B cell (primary cell): ENCODE data around the gene SLF2. TPM values are rescaled to one million over a fixed set of nuclear protein-coding genes. Genes with fewer than 3 reads are reported as not detected.

Experiments
- ATAC-seq: fragments of 200-7000 bp; cut with Tn5 transposase; one replicate; pipeline ENCODE4 v1.10.0; 2021; ENCODE audit warnings: low read depth, mild to moderate bottlenecking, moderate number of reproducible peaks, moderate library complexity
- CTCF ChIA-PET: fragments of 350-600 bp; sonication (Branson Sonifier 250); formaldehyde crosslinking; loops from one replicate; lab custom pipeline; 2021; ENCODE audit warnings: antibody characterized with exemption, inconsistent platforms; lab: Charles Lee
- POLR2A ChIA-PET: fragments of 350-600 bp; sonication (Branson Sonifier 250); formaldehyde crosslinking; loops from one replicate; lab custom pipeline; 2021; ENCODE audit warnings: antibody characterized with exemption; lab: Charles Lee
- DNase-seq: peaks from one replicate; pipeline ENCODE4 v3.0.0; 2013
- H2AFZ ChIP-seq: 2 replicates; pipeline ENCODE4 v1.6.1; 2012; ENCODE audit warnings: mild to moderate bottlenecking, low read depth, low read length; ENCODE audit not compliant: insufficient read depth, poor library complexity, severe bottlenecking
- H3K27ac ChIP-seq, 2 donors: 1 replicate in 1 of 2; 2 replicates in 1 of 2; pipeline ENCODE4 v1.5.1; 2012 to 2013; ENCODE audit warnings: low read length in 2 of 2, mild to moderate bottlenecking in 2 of 2, moderate library complexity in 1 of 2
- H3K27me3 ChIP-seq, 4 experiments: fragments of 200-600 bp in 1 of 4; sonication (generic) in 1 of 4; replicated peaks in 1 of 4; 1 replicate in 2 of 4; 2 replicates in 2 of 4; pipeline versions ENCODE4 v1.6.1 to v1.7.0; 2013 to 2016; ENCODE audit warnings: low read length in 3 of 4, mild to moderate bottlenecking in 2 of 4, mixed read lengths in 1 of 4, moderate library complexity in 1 of 4; ENCODE audit not compliant: insufficient read depth in 4 of 4, control insufficient read depth in 3 of 4; ENCODE audit errors: control extremely low read depth in 1 of 4
- H3K36me3 ChIP-seq, 2 experiments: replicated peaks in 1 of 2; 1 replicate in 1 of 2; 2 replicates in 1 of 2; pipeline versions ENCODE4 v1.6.1 to v1.7.1; 2013; ENCODE audit warnings: low read length in 1 of 2; ENCODE audit not compliant: insufficient read depth in 2 of 2, control insufficient read depth in 1 of 2; ENCODE audit errors: control extremely low read depth in 1 of 2, extremely low read depth in 1 of 2
- H3K4me1 ChIP-seq, 2 donors: fragments of 200-600 bp in 1 of 2; sonication (generic) in 1 of 2; 1 replicate in 1 of 2; 2 replicates in 1 of 2; pipeline versions ENCODE4 v1.5.1 to v1.6.1; 2013 to 2017; ENCODE audit warnings: low read length in 2 of 2; ENCODE audit not compliant: control insufficient read depth in 2 of 2, insufficient read depth in 2 of 2
- H3K4me2 ChIP-seq: replicated peaks from 2 replicates; pipeline ENCODE3; 2012; ENCODE audit warnings: mild to moderate bottlenecking, low read depth, low read length; ENCODE audit not compliant: poor library complexity, severe bottlenecking
- H3K4me3 ChIP-seq, 5 experiments: fragments of 200-600 bp in 1 of 5; sonication (generic) in 1 of 5; 1 replicate in 3 of 5; 2 replicates in 2 of 5; pipeline versions ENCODE4 v1.5.1 to v1.7.0; 2011 to 2016; ENCODE audit warnings: low read length in 4 of 5, mild to moderate bottlenecking in 4 of 5, low read depth in 2 of 5, control low read depth in 1 of 5, moderate library complexity in 1 of 5; ENCODE audit not compliant: insufficient read depth in 1 of 5; ENCODE audit errors: control extremely low read depth in 1 of 5, extremely low read depth in 1 of 5
- H3K79me2 ChIP-seq: fragments of 200-600 bp; sonication (generic); one replicate; pipeline ENCODE4 v1.6.0; 2016; ENCODE audit warnings: low read length; ENCODE audit not compliant: control insufficient read depth, insufficient read depth
- H3K9ac ChIP-seq: fragments of 200-600 bp; sonication (generic); 2 replicates; pipeline ENCODE4 v1.6.1; 2017; ENCODE audit warnings: mild to moderate bottlenecking, low read length, moderate library complexity
- H3K9me3 ChIP-seq, 3 donors: one replicate each; pipeline versions ENCODE4 v1.6.1 to v1.7.1; 2013; ENCODE audit warnings: low read length in 2 of 3; ENCODE audit not compliant: control insufficient read depth in 2 of 3, insufficient read depth in 1 of 3; ENCODE audit errors: control extremely low read depth in 1 of 3
- H4K20me1 ChIP-seq: 2 replicates; pipeline ENCODE4 v1.6.0; 2012; ENCODE audit warnings: mild to moderate bottlenecking, low read length; ENCODE audit not compliant: insufficient read depth, control insufficient read depth, poor library complexity, severe bottlenecking
- H3K27ac Mint-ChIP-seq: one replicate; pipeline ENCODE4 v1.8.0; 2021; ENCODE audit warnings: mixed read lengths
- H3K27me3 Mint-ChIP-seq: one replicate; pipeline ENCODE4 v1.8.0; 2021; ENCODE audit warnings: mixed read lengths
- H3K4me1 Mint-ChIP-seq: one replicate; pipeline ENCODE4 v1.8.0; 2021; ENCODE audit warnings: mixed read lengths
- H3K4me3 Mint-ChIP-seq: one replicate; pipeline ENCODE4 v1.8.0; 2021; ENCODE audit warnings: mixed read lengths
- H3K9me3 Mint-ChIP-seq: one replicate; pipeline ENCODE4 v1.8.0; 2022; ENCODE audit warnings: mixed read lengths; ENCODE audit not compliant: insufficient read depth
- EZH2 ChIP-seq: IDR thresholded peaks from 2 replicates; pipeline ENCODE4 v1.6.1; 2012; ENCODE audit warnings: borderline replicate concordance, low read depth, mild to moderate bottlenecking, moderate library complexity, low read length; ENCODE audit not compliant: insufficient read depth, poor library complexity, severe bottlenecking
- WGBS: methylation state at CpG from one replicate; pipeline ENCODE4 v1.1.5; 2013; ENCODE audit warnings: missing lambda C conversion rate; ENCODE audit not compliant: insufficient coverage; 5-methylcytosine and 5-hydroxymethylcytosine counted together
- intact Hi-C: fragments of 100-400 bp; cut with micrococcal nuclease; formaldehyde crosslinking; loops from one replicate; pipeline ENCODE4 v1.10.0; 2022
- polyA plus RNA-seq: library from polyadenylated mRNA; depleted of rRNA; stranded (reverse); fragments of >200 nt; gene quantifications from 2 replicates; pipeline ENCODE4 v1.2.3, GENCODE V29; 2012
- total RNA-seq, 2 donors: library from RNA; stranded (reverse); fragments of 120-200 nt in 1 of 2; gene quantifications; 1 replicate in 1 of 2; 2 replicates in 1 of 2; pipeline versions ENCODE4 v1.2.3 to v1.2.4, GENCODE V29; 2013 to 2022
- TF ChIP-seq, protein P1 (sequence below): fragments of 200-600 bp; IDR thresholded peaks from one replicate; pipeline ENCODE4 v1.8.0; 2022; ENCODE audit warnings: antibody characterized with exemption, mild to moderate bottlenecking

The SLF2 gene
- total and polyA plus RNA-seq, 2 donors (not counting 1 experiment from before 2014, with no cell fraction given) = 11.8 to 65.6 TPM

DNA sequence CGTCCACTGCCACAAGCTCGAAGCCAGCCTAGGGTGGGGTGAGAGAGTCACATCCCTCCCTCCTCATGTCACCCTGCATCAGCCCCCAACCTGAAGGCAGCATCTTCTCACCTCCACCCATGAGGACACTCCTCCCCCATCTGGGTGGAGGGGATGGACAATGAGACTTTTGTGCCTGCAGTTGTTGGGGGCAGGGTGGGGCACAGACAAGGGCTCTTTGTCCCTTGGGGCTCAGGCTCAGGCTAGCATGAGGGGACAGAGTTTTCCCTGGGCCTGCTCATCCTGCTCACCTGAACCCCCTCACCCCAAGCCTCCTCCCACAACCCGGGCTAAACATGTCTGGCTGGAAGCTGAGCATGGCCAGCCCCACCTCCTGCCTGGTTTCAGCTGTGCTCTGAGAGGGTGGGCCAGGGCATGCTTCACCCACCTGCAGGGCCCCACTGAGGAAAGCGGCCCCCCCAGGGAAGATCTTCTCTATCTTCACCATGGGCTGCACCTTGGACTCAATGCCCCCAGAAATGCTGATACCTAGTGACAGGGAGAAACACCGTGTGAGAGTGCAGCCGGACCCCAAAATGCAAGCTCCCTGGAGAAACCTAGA is 96.2 kb downstream of the SLF2 start:
- Histone ChIP-seq H3K27ac (no peak overlapping the region), H3K4me1 (peaks cover 8% of the 10 kb centered on the region in 2 donors), H3K36me3 (peaks cover 0 to 3% of the 10 kb centered on the region in 2 experiments), H3K27me3 (no peaks in the 10 kb centered on the region), H3K4me3 (no peak overlapping the region), H3K9me3 (no peaks in the 10 kb centered on the region), H3K9ac (no peak overlapping the region), H3K4me2 (no peak overlapping the region), H3K79me2 (no peaks in the 10 kb centered on the region), H4K20me1 (no peaks in the 10 kb centered on the region), H2AFZ (no peak overlapping the region)
- no peak overlapping the region for H3K27ac Mint-ChIP-seq
- intact Hi-C loops = no loop called here
- POLR2A ChIA-PET = no interaction called here
- TF ChIP-seq, protein P1, sequence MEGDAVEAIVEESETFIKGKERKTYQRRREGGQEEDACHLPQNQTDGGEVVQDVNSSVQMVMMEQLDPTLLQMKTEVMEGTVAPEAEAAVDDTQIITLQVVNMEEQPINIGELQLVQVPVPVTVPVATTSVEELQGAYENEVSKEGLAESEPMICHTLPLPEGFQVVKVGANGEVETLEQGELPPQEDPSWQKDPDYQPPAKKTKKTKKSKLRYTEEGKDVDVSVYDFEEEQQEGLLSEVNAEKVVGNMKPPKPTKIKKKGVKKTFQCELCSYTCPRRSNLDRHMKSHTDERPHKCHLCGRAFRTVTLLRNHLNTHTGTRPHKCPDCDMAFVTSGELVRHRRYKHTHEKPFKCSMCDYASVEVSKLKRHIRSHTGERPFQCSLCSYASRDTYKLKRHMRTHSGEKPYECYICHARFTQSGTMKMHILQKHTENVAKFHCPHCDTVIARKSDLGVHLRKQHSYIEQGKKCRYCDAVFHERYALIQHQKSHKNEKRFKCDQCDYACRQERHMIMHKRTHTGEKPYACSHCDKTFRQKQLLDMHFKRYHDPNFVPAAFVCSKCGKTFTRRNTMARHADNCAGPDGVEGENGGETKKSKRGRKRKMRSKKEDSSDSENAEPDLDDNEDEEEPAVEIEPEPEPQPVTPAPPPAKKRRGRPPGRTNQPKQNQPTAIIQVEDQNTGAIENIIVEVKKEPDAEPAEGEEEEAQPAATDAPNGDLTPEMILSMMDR = no peak
- no peak for TF ChIP-seq EZH2
- H3K4me3 Mint-ChIP-seq = no peak overlapping the region
- DNase-seq (no peak), ATAC-seq (no peak)
- H3K27me3 Mint-ChIP-seq = no peaks in the 10 kb centered on the region
- no peaks in the 10 kb centered on the region for H3K9me3 Mint-ChIP-seq
- H3K4me1 Mint-ChIP-seq = peaks cover 10% of the 10 kb centered on the region
- CTCF ChIA-PET = interaction anchor here (0.8 to 1.1 kb wide), 2 partner anchors 8 to 9 kb away, joined by 3 read pairs; partner anchors contain the start of gene LZTS2
- 89% methylated on average over 4 of the region's 6 CpGs for WGBS

DNA sequence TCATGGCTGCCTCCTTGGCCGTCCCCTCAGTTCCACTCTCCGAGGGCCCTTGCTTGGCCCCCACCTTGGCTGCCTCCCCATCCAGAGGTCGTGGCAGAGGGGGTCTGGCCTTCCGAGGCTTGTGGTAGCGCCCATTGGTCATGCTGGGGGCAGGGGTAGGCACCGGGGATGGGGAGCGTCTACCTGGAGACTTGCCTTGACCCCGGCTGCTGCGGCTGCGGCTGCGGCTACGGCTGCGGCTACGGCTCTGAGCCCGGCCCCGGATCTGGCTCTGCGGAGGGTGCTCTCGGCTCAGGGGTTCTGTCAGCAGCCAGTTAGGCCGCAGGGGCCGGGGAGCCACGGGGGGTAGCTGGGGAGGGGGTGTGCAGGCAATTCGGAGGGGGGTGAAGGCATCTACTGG is 97.6 kb downstream of the SLF2 start:
- Histone ChIP-seq H4K20me1 (no peaks in the 10 kb centered on the region), H3K4me3 (no peak overlapping the region), H3K36me3 (peaks cover 0 to 2% of the 10 kb centered on the region in 2 experiments), H3K9me3 (no peaks in the 10 kb centered on the region), H3K4me1 (peaks cover 8 to 13% of the 10 kb centered on the region in 2 donors), H3K79me2 (no peaks in the 10 kb centered on the region), H3K27ac (no peak overlapping the region), H3K4me2 (no peak overlapping the region), H3K9ac (no peak overlapping the region), H2AFZ (no peak overlapping the region), H3K27me3 (peaks cover 0 to 10% (median 1%) of the 10 kb centered on the region in 4 experiments)
- Mint-ChIP-seq H3K9me3 (no peaks in the 10 kb centered on the region), H3K4me3 (no peak overlapping the region), H3K27me3 (peaks cover 9% of the 10 kb centered on the region), H3K4me1 (peaks cover 14% of the 10 kb centered on the region), H3K27ac (no peak overlapping the region)
- ATAC-seq (no peak), DNase-seq (no peak)
- intact Hi-C loops = loop anchor here (5.0 kb wide), 1 partner anchor 338 kb away; no protein-coding TSS in a partner anchor
- POLR2A ChIA-PET = no interaction called here
- no peak for TF ChIP-seq EZH2
- TF ChIP-seq, protein P1 = no peak
- WGBS = 95% methylated on average over 21 of the region's 22 CpGs
- CTCF ChIA-PET = interaction anchor here (0.7 to 2.1 kb wide), 3 partner anchors 9 to 578 kb away, joined by 3 to 16 read pairs (median 5); partner anchors contain the start of genes DPCD, LZTS2 and POLL
